HG03342 (cell line): ENCODE data around the gene CKAP2L.
"Not testable (repeated sequence)": the region's sequence is repeated elsewhere in the genome, so short reads cannot be mapped to it uniquely, and the experiment has no call there.

Source experiments
- ATAC-seq: cut with Tn5 transposase; IDR thresholded peaks from one replicate; pipeline ENCODE4 v1.9.1; 2021; ENCODE audit warnings: mild to moderate bottlenecking, moderate library complexity; ENCODE audit not compliant: unreplicated experiment

CKAP2L gene

DNA sequence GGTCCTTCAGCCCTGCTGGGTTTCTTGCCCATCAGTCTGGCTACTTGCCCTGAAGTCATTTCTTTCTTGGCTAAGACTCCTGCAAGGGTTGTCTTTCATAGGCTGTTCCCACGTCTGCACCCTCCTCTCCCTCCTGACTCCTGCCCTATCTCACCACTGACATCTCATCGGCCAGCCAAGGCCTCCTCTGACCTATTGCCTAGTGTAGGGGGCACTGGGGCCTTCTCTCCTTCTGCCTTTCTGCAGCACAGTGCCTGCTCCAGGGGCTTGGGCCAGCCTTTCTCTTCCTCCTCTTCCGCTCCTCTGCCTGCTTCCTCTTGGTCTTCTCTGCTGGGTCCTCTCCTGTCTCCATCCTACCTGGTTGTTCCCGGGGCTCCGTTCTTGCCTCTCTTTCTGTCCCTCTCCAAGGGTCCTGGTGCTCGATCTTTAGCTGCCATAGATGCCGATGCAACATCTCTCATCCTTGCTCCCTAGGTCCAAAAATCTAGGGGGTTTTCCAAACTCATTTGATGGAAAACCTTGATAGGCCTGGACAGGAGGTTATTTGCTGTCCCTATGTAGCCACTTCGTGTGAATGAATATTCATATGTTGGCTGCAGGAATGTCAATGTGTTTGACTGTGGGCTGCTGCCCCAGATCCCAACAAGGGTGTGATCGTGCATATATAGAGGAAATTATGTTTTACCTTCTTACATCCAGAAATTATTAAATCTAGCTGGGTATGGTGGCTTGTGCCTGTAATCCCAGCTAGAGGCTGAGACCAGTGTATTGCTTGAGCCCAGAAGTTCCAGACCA lies 53.3 kb downstream of the CKAP2L start:
- ATAC-seq: no peak

- ATAC-seq: no peak
These were observed 54.7 kb downstream of the CKAP2L start for GRCh38 chr2:112709703-112710102.

- no peak for ATAC-seq
These were observed 55.4 kb downstream of the CKAP2L start for GRCh38 chr2:112708968-112709367.

DNA sequence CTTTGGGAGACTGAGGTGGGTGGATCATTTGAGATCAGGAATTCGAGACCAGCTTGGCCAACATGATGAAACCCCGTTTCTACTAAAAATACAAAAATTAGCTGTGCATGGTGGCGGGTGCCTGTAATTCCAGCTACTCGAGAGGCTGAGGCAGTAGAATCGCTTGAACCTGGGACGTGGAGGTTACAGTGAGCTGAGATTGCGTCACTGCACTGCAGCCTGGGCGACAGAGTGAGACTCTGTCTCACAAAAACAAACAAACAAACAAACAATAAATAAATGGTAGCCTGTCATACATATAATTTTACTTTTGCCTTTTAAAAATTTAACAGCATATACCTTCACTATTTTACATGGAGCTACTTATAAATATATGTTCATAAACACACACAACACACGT lies 57.5 kb downstream of the CKAP2L start:
- not testable (repeated sequence) for ATAC-seq

DNA sequence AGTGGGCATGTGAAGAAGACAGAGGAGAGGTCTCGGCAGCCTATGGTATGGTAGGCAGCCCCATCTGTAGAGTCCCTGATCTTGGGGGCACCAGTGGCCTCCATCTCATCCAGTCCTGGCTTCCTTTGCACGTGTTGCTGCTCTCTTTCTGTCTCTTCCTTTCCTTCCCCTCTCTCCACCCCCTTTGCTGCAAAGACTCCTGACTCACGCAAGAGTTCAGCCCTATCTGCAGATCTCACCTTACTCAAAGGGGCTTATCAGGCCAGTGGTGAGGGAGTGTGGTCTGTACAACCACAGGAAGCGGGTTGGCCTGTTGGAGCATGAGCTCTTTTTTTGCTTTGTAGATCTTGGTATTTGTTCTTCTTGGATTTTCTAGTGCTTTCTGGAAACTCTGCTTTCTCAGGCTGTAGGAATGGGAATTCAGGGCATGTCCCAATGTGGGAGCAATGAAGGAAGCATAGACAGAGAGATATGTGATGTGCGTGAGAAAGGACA lies 58.2 kb downstream of the CKAP2L start:
- ATAC-seq: peak; percentile 43

DNA sequence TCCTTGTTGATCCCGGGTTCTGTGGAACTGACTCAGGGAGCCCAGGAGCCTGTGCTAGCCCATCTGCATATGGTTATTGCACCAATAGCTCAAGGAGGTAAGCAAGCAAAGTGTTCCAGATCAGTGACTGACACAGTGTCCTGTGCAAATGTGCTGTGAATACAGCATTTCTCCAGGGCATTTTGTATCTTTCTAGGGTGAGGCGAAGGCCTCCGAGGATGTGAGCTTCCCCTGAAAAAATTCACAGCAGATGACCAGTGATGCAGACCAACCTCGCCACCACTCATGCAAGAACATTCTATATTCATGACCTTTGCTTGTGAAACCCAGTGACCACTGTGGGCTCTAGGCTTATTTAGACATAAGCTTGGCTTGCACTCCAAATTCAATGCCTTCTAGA lies 58.8 kb downstream of the CKAP2L start:
- no peak for ATAC-seq

GRCh38 chr2:112703684-112704083 lies 60.7 kb downstream of the CKAP2L start:
- no peak for ATAC-seq

- no peak for ATAC-seq
These were observed 63.4 kb downstream of the CKAP2L start for GRCh38 chr2:112701052-112701451.

DNA sequence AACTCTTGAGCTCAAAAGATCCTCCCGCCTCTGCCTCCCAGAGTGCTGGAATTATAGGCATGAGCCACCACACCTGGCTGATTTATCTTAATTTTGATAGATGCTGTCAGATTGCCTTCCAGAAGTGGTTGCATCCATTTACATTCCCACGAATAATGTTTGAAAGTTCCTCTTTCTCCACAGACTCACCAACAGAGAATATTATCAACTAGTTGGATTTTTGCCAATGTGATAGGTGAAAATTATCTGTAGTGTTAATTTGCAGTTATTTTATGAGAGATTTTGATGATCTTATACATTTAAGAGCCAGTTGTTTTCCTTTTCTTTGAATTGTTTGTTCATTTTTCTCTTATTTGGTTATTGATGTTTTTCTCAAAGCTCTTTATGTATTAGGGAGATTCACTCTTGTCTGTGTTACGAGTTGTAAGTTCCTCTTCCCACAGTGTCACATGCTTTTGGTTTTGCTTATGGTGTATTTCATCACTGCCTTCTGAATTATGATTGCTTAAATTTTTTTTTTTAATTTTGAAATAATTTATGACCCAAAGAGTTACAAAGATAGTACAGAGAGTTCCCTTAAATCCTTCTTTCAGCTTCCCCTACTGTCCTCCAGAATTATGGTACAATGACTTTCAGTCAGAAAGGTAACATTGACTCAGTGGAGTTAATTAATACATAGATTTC lies 64.3 kb downstream of the CKAP2L start:
- ATAC-seq: no peak

DNA sequence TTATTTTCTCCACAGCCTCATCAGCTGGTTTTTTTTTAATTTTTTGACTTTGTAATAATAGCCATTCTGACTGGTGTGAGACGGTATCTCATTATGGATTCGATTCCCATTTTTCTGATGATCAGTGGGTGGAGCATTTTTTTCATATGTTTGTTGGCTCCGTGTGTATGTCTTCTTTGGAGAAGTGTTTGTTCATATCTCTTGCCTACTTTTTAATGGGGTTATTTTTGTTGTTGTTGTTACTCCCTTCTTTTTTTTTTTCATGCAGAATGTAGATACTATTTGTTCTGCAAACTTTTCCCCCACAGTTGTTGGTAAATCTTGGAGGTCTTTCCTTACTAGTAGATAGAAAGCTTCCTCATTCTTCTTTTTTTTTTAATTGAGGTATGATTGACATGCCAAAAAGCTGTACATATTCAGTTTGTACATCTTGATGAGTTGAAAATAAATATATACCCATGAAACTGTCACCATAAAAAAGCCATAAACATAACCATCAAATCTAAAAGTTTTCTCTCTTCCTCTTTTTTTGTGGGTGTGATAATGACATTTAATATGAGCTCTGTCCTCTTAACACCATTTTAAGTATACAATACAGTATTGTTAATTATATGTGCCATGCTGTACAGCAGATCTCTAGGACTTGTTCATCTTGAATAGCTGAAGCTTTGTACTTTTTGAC lies 65.4 kb downstream of the CKAP2L start:
- ATAC-seq: no peak

DNA sequence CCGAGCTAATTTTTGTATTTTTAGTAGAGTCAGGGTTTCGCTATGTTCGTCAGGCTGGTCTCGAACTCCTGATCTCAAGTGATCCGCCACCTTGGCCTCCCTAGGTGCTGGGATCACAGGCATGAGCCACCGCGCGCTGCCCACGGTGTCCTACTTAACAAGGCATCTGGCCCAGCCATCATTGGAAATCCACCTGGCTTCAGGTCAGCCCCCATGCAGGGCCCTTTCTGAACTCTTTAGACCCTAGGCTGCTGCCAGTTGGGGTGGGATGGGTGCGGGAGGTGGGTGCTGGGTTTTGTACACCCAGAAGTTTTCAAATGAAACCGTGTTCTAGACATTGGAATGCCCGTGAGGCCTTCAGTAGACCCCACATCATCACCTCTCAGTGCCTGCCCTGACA lies 70.2 kb downstream of the CKAP2L start:
- ATAC-seq: no peak

GRCh38 chr2:112693596-112693995 lies 70.8 kb downstream of the CKAP2L start:
- no peak for ATAC-seq

DNA sequence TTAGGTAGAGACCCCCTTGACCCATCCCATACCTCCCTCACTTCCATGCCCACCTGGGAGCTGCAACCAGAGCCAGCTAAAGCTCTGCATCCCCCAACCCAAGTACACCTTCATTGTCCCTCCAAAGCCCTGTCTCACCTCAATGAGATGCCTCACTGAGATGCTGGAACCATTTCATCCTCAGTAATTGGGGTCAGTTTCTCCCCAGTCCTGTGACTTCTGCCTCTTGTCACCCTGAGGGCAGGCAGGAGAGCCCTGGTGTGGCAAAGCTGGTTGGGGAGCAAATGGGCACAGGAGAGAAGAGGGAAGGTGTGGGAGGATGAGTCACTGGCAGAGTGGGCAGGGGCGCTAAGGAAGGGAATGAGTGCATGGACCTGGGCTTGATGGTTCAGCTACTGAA lies 71.5 kb downstream of the CKAP2L start:
- ATAC-seq: no peak

- peak; percentile 88 for ATAC-seq
These were observed 71.9 kb downstream of the CKAP2L start for GRCh38 chr2:112692495-112692911.

- no peak for ATAC-seq
These were observed 72.5 kb downstream of the CKAP2L start for GRCh38 chr2:112691881-112692281.

GRCh38 chr2:112690853-112691401 lies 73.5 kb downstream of the CKAP2L start:
- peak; percentile 50 for ATAC-seq

DNA sequence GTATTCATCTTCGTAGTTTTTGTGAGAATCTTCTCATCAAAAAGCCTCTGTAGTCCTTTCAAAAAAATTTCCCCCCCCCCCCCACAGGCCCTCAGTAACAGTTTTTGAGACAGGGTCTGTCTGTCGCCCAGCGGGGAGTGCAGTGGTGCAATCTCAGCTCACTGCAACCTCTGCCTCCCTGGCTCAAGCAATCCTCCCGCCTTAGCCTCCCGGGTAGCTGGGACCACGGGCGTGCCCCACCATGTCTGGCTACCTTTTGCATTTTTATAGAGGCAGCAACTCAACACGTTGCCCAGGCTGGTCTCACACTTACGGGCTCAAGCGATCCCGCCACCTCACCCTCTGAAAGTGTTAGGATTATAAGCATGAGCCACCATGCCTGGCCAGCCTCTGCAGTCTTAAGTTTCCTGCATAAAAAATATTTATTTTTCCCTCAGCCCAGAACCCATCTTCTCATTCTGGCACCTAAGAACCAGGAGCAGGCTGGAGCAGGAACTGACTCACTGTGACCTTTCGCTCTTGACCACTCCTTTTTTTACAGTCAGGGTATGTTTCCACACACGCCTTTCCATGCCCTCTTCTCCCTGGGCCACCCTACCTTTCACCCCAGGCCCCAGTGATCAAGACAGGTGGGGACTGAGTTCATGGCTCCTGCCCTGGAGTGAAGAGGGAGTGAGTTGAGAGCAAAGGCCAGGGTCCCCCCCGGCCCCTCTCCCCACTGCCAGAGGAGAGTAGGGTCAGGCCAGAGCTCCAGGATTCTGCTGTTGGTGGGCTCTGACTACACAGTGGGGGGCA lies 76.1 kb downstream of the CKAP2L start:
- ATAC-seq: no peak

GRCh38 chr2:112687522-112687921 lies 76.9 kb downstream of the CKAP2L start:
- no peak for ATAC-seq
